Measurements from ENCODE around the gene TNFAIP3. TPM values are rescaled to one million over a fixed set of nuclear protein-coding genes. Genes with fewer than 3 reads are reported as not detected.

The TNFAIP3 gene
- total and polyA plus RNA-seq, 8 donors: 7.8 to 77.0 (median 12.4) TPM

- intact Hi-C loops (cut with DNase I; ENCODE audit: low total_unique reads): loop anchor here (5.0 kb wide), 1 partner anchor 158 kb away; no protein-coding TSS in a partner anchor
Observed at GRCh38 chr6:137870308-137870644, 3.2 kb downstream of the TNFAIP3 start.

GRCh38 chr6:137870744-137871247 lies 3.7 kb downstream of the TNFAIP3 start:
- H3K27ac ChIP-seq: peak overlapping the region in 4 of 5 donors; percentile 25 to 97 (median 94)
- peaks cover 45 to 88% (median 65%) of the 10 kb centered on the region in 4 donors for H3K4me1 ChIP-seq
- no peaks in the 10 kb centered on the region for H3K9me3 ChIP-seq
- no peak for DNase-seq
- no peaks in the 10 kb centered on the region for H3K27me3 ChIP-seq
- 16 to 32% (median 21%) methylated on average over 4 of the region's 4 CpGs for WGBS, 5 donors
- peak overlapping the region in 3 of 4 donors; percentile 76 to 90 (median 83) for H3K4me3 ChIP-seq
- TF ChIP-seq CTCF (IDR thresholded peaks at IDR 0.05): no peak
- TF ChIP-seq POLR2A (IDR thresholded peaks at IDR 0.05): no peak
- no peak for TF ChIP-seq EP300 (IDR thresholded peaks at IDR 0.05)
- no peak for TF ChIP-seq POLR2AphosphoS5 (IDR thresholded peaks at IDR 0.05)
- H3K36me3 ChIP-seq: peaks cover 11 to 31% (median 28%) of the 10 kb centered on the region in 4 donors
- intact Hi-C loops (cut with DNase I; ENCODE audit: low total_unique reads): loop anchor here (5.0 kb wide), 1 partner anchor 158 kb away; no protein-coding TSS in a partner anchor

More at GRCh38 chr6:137870308-137870644, 3.2 kb downstream of the TNFAIP3 start:
- TF ChIP-seq POLR2AphosphoS5 (IDR thresholded peaks at IDR 0.05): no peak
- TF ChIP-seq EP300 (IDR thresholded peaks at IDR 0.05): no peak
- Histone ChIP-seq H3K4me1 (peaks cover 45 to 84% (median 67%) of the 10 kb centered on the region in 4 donors), H3K27me3 (no peaks in the 10 kb centered on the region), H3K36me3 (peaks cover 6 to 26% (median 23%) of the 10 kb centered on the region in 4 donors), H3K4me3 (peak overlapping the region in 3 of 4 donors; percentile 76 to 90 (median 83)), H3K27ac (peak overlapping the region in 4 of 5 donors; percentile 25 to 97 (median 94)), H3K9me3 (no peaks in the 10 kb centered on the region)
- WGBS, 5 donors: 61 to 74% (median 68%) methylated on average over 5 of the region's 5 CpGs
- DNase-seq: no peak

GRCh38 chr6:137871291-137871690 lies 4.2 kb downstream of the TNFAIP3 start:
- intact Hi-C loops (cut with DNase I; ENCODE audit: low total_unique reads): loop anchor here (5.0 kb wide), 1 partner anchor 159 kb away; no protein-coding TSS in a partner anchor
- peaks cover 16 to 36% (median 33%) of the 10 kb centered on the region in 4 donors for H3K36me3 ChIP-seq
- H3K4me3 ChIP-seq: peak overlapping the region in 3 of 4 donors; percentile 76 to 90 (median 83)
- WGBS, 5 donors: 76 to 82% (median 78%) methylated on average over 11 of the region's 11 CpGs
- peaks cover 41 to 83% (median 61%) of the 10 kb centered on the region in 4 donors for H3K4me1 ChIP-seq
- TF ChIP-seq POLR2A (IDR thresholded peaks at IDR 0.05): no peak
- TF ChIP-seq POLR2AphosphoS5 (IDR thresholded peaks at IDR 0.05): no peak
- TF ChIP-seq EP300 (IDR thresholded peaks at IDR 0.05): no peak
- TF ChIP-seq CTCF (IDR thresholded peaks at IDR 0.05): no peak
- no peak for DNase-seq
- peak overlapping the region in 4 of 5 donors; percentile 25 to 97 (median 94) for H3K27ac ChIP-seq
- no peaks in the 10 kb centered on the region for H3K9me3 ChIP-seq
- H3K27me3 ChIP-seq: no peaks in the 10 kb centered on the region

- intact Hi-C loops (cut with DNase I; ENCODE audit: low total_unique reads): loop anchor here (5.0 kb wide), 1 partner anchor 160 kb away; no protein-coding TSS in a partner anchor
- Histone ChIP-seq H3K36me3 (peaks cover 20 to 43% (median 40%) of the 10 kb centered on the region in 4 donors), H3K27me3 (no peaks in the 10 kb centered on the region), H3K4me1 (peaks cover 37 to 80% (median 58%) of the 10 kb centered on the region in 4 donors), H3K4me3 (peak overlapping the region in 2 of 4 donors; percentile 76 to 83), H3K9me3 (no peaks in the 10 kb centered on the region), H3K27ac (peak overlapping the region in 4 of 5 donors; percentile 25 to 97 (median 94))
- no peak for DNase-seq
- WGBS, 5 donors: 72 to 87% (median 78%) methylated on average over 1 of the region's 1 CpG
- no peak for TF ChIP-seq CTCF (IDR thresholded peaks at IDR 0.05)
- TF ChIP-seq POLR2A (IDR thresholded peaks at IDR 0.05): no peak
- TF ChIP-seq EP300 (IDR thresholded peaks at IDR 0.05): no peak
- no peak for TF ChIP-seq POLR2AphosphoS5 (IDR thresholded peaks at IDR 0.05)
Observed at GRCh38 chr6:137871831-137872454, 4.9 kb downstream of the TNFAIP3 start.

All from stomach (tissue), 9 donors.